IPS DF 6.9 (cell line): Measurements from ENCODE around the gene GAK.

Experiments
- DNase-seq: peaks from one replicate; pipeline ENCODE4 v3.0.0-alpha.2; 2013; ENCODE audit warnings: low read depth, low spot score
- H3K27ac ChIP-seq: one replicate; pipeline ENCODE4 v1.5.1; 2013; ENCODE audit warnings: low read length, control low read depth
- H3K27me3 ChIP-seq: 2 replicates; pipeline ENCODE4 v1.6.1; 2013; ENCODE audit warnings: mild to moderate bottlenecking, low read length; ENCODE audit not compliant: control insufficient read depth, insufficient read depth
- H3K36me3 ChIP-seq: 2 replicates; pipeline ENCODE4 v1.6.1; 2013; ENCODE audit warnings: low read length; ENCODE audit not compliant: control insufficient read depth, insufficient read depth
- H3K4me1 ChIP-seq: 2 replicates; pipeline ENCODE4 v1.6.1; 2013; ENCODE audit warnings: low read length; ENCODE audit not compliant: control insufficient read depth, insufficient read depth
- H3K4me3 ChIP-seq: 2 replicates; pipeline ENCODE4 v1.5.1; 2013; ENCODE audit warnings: mild to moderate bottlenecking, low read length
- H3K9me3 ChIP-seq: 2 replicates; pipeline ENCODE4 v1.6.1; 2013; ENCODE audit warnings: low read length, inconsistent platforms; ENCODE audit not compliant: control insufficient read depth, insufficient read depth
- WGBS: extraction: QIAGEN DNeasy Blood & Tissue Kit; methylation state at CpG from one replicate; pipeline ENCODE4 v1.1.7; 2013; ENCODE audit warnings: mixed read lengths, missing lambda C conversion rate; ENCODE audit not compliant: insufficient read length, insufficient coverage; 5-methylcytosine and 5-hydroxymethylcytosine counted together

Gene GAK

GRCh38 chr4:896216-896615 lies 35.9 kb downstream of the GAK start:
- DNase-seq = no peak
- Histone ChIP-seq H3K9me3 (no peaks in the 10 kb centered on the region), H3K27ac (no peak overlapping the region), H3K36me3 (peaks cover 9% of the 10 kb centered on the region), H3K27me3 (no peaks in the 10 kb centered on the region), H3K4me1 (no peaks in the 10 kb centered on the region; the same call in 1 of the 2 replicates), H3K4me3 (no peak overlapping the region)
- WGBS = no CpG with 5 or more reads among the region's 13 CpGs

GRCh38 chr4:895596-895995 lies 36.5 kb downstream of the GAK start:
- peaks cover 9% of the 10 kb centered on the region for H3K36me3 ChIP-seq
- no peak for DNase-seq
- WGBS = no CpG with 5 or more reads among the region's 16 CpGs
- no peaks in the 10 kb centered on the region for H3K9me3 ChIP-seq
- no peak overlapping the region for H3K4me3 ChIP-seq
- H3K4me1 ChIP-seq = no peaks in the 10 kb centered on the region; the same call in 1 of the 2 replicates
- H3K27me3 ChIP-seq = no peaks in the 10 kb centered on the region
- H3K27ac ChIP-seq = no peak overlapping the region

GRCh38 chr4:893995-894705 lies 38.0 kb downstream of the GAK start:
- H3K4me1 ChIP-seq = no peaks in the 10 kb centered on the region; the same call in 1 of the 2 replicates
- DNase-seq = no peak
- no CpG with 5 or more reads among the region's 40 CpGs for WGBS
- H3K9me3 ChIP-seq = no peaks in the 10 kb centered on the region
- no peak overlapping the region for H3K27ac ChIP-seq
- no peaks in the 10 kb centered on the region for H3K27me3 ChIP-seq
- H3K4me3 ChIP-seq = no peak overlapping the region
- H3K36me3 ChIP-seq = peaks cover 13% of the 10 kb centered on the region

GRCh38 chr4:893276-893994 lies 38.7 kb downstream of the GAK start:
- no peaks in the 10 kb centered on the region for H3K9me3 ChIP-seq
- no peaks in the 10 kb centered on the region; the same call in 1 of the 2 replicates for H3K4me1 ChIP-seq
- H3K4me3 ChIP-seq = no peak overlapping the region
- H3K36me3 ChIP-seq = peaks cover 19% of the 10 kb centered on the region
- WGBS = no CpG with 5 or more reads among the region's 41 CpGs
- H3K27ac ChIP-seq = no peak overlapping the region
- H3K27me3 ChIP-seq = no peaks in the 10 kb centered on the region
- no peak for DNase-seq

GRCh38 chr4:892780-893179 lies 39.3 kb downstream of the GAK start:
- no CpG with 5 or more reads among the region's 10 CpGs for WGBS
- Histone ChIP-seq H3K4me3 (no peak overlapping the region), H3K27me3 (no peaks in the 10 kb centered on the region), H3K4me1 (no peaks in the 10 kb centered on the region; the same call in 1 of the 2 replicates), H3K36me3 (peaks cover 18% of the 10 kb centered on the region; the same call in 1 of the 2 replicates), H3K27ac (no peak overlapping the region), H3K9me3 (no peaks in the 10 kb centered on the region)
- no peak for DNase-seq

GRCh38 chr4:891747-892146 lies 40.4 kb downstream of the GAK start:
- no peaks in the 10 kb centered on the region for H3K27me3 ChIP-seq
- WGBS = no CpG with 5 or more reads among the region's 10 CpGs
- DNase-seq = peak; percentile 18
- no peaks in the 10 kb centered on the region; the same call in 1 of the 2 replicates for H3K4me1 ChIP-seq
- peaks cover 18% of the 10 kb centered on the region; the same call in 1 of the 2 replicates for H3K36me3 ChIP-seq
- H3K27ac ChIP-seq = no peak overlapping the region
- H3K4me3 ChIP-seq = no peak overlapping the region
- no peaks in the 10 kb centered on the region for H3K9me3 ChIP-seq

- Histone ChIP-seq H3K4me1 (no peaks in the 10 kb centered on the region; the same call in 1 of the 2 replicates), H3K27me3 (no peaks in the 10 kb centered on the region), H3K27ac (no peak overlapping the region), H3K36me3 (peaks cover 18% of the 10 kb centered on the region; the same call in 1 of the 2 replicates), H3K9me3 (no peaks in the 10 kb centered on the region), H3K4me3 (no peak overlapping the region)
- WGBS = no CpG with 5 or more reads among the region's 22 CpGs
- no peak for DNase-seq
Observed at GRCh38 chr4:890036-890695, 42.0 kb downstream of the GAK start.

- no CpG with 5 or more reads among the region's 16 CpGs for WGBS
- H3K27me3 ChIP-seq = no peaks in the 10 kb centered on the region
- H3K27ac ChIP-seq = no peak overlapping the region
- no peak overlapping the region for H3K4me3 ChIP-seq
- DNase-seq = no peak
- H3K9me3 ChIP-seq = no peaks in the 10 kb centered on the region
- no peaks in the 10 kb centered on the region; the same call in 1 of the 2 replicates for H3K4me1 ChIP-seq
- H3K36me3 ChIP-seq = peaks cover 18% of the 10 kb centered on the region; the same call in 1 of the 2 replicates
Observed at GRCh38 chr4:889516-889915, 42.6 kb downstream of the GAK start.

GRCh38 chr4:888029-888428 lies 44.1 kb downstream of the GAK start:
- H3K36me3 ChIP-seq = peaks cover 18% of the 10 kb centered on the region
- H3K27ac ChIP-seq = no peak overlapping the region
- no CpG with 5 or more reads among the region's 23 CpGs for WGBS

GRCh38 chr4:887034-887763 lies 44.9 kb downstream of the GAK start:
- no peaks in the 10 kb centered on the region for H3K9me3 ChIP-seq
- DNase-seq = no peak
- H3K27me3 ChIP-seq = no peaks in the 10 kb centered on the region
- no CpG with 5 or more reads among the region's 63 CpGs for WGBS
- peaks cover 23% of the 10 kb centered on the region for H3K36me3 ChIP-seq
- no peaks in the 10 kb centered on the region for H3K4me1 ChIP-seq
- H3K4me3 ChIP-seq = no peak overlapping the region
- no peak overlapping the region for H3K27ac ChIP-seq

More at GRCh38 chr4:888029-888428, 44.1 kb downstream of the GAK start:
- H3K4me3 ChIP-seq = no peak overlapping the region
- no peaks in the 10 kb centered on the region for H3K4me1 ChIP-seq
- no peaks in the 10 kb centered on the region for H3K27me3 ChIP-seq
- H3K9me3 ChIP-seq = no peaks in the 10 kb centered on the region
- no peak for DNase-seq
